GM12878 (cell line): Measurements from ENCODE around the gene DMBX1. TPM values are rescaled to one million over a fixed set of nuclear protein-coding genes. Genes with fewer than 3 reads are reported as not detected.

ENCODE experiments used
- ATAC-seq: fragments of 200-7000 bp; cut with Tn5 transposase; 3 replicates; pipeline ENCODE4 v1.9.1; 2020; ENCODE audit warnings: mild to moderate bottlenecking, moderate library complexity
- BruUV-seq: library from RNA; stranded (reverse); fragments of 400-500 nt; replicated peaks from 2 replicates; lab custom pipeline; 2021; lab: Mats Ljungman, UMichigan
- CTCF ChIA-PET: fragments of 300-600 bp; sonication (Branson Sonifier 250); formaldehyde crosslinking; extraction: SDS; loops from one replicate; lab custom pipeline; 2021; ENCODE audit warnings: inconsistent platforms; lab: Yijun Ruan, JAX
- POLR2A ChIA-PET: fragments of 350-600 bp; formaldehyde crosslinking; extraction: SDS; loops from one replicate; lab custom pipeline; 2021; ENCODE audit warnings: inconsistent platforms; lab: Charles Lee
- RAD21 ChIA-PET: fragments of 300-600 bp; sonication (Branson Sonifier 250); formaldehyde crosslinking; loops from one replicate; lab custom pipeline; 2023; ENCODE audit warnings: antibody characterized with exemption; ENCODE audit not compliant: unreplicated experiment; lab: Charles Lee
- SMC1A ChIA-PET: fragments of 300-600 bp; sonication (Branson Sonifier 250); formaldehyde crosslinking; loops from one replicate; lab custom pipeline; 2023; ENCODE audit not compliant: unreplicated experiment, uncharacterized antibody; lab: Charles Lee
- DNase-seq: peaks from one replicate; pipeline ENCODE4 v3.0.0-alpha.2; 2011; ENCODE audit warnings: low read depth, low spot score
- FAIRE-seq: peaks from 3 replicates; lab custom pipeline; 2011; peaks lifted over from hg19 to GRCh38; lab: Jason Lieb, UNC
- H2AFZ ChIP-seq: 2 replicates; pipeline ENCODE4 v1.6.0; 2011; ENCODE audit warnings: low read depth, low read length, control low read depth; ENCODE audit not compliant: control insufficient read depth
- H3K27ac ChIP-seq: 2 replicates; pipeline ENCODE4 v1.5.1; 2011; ENCODE audit warnings: control low read depth; ENCODE audit not compliant: control insufficient read depth, insufficient read depth
- H3K27me3 ChIP-seq, 2 experiments: replicated peaks in 1 of 2; 2 replicates each; pipeline versions ENCODE4 v1.6.0 to v1.6.1; 2011; ENCODE audit warnings: low read length in 1 of 2; ENCODE audit not compliant: control insufficient read depth in 2 of 2, insufficient read depth in 2 of 2
- H3K36me3 ChIP-seq, 2 experiments: 2 replicates each; pipeline ENCODE4 v1.5.1; 2011; ENCODE audit warnings: low read length in 1 of 2; ENCODE audit not compliant: control insufficient read depth in 2 of 2, insufficient read depth in 2 of 2
- H3K4me1 ChIP-seq: 2 replicates; pipeline ENCODE4 v1.6.1; 2011; ENCODE audit warnings: mild to moderate bottlenecking, low read length, moderate library complexity, mixed read lengths; ENCODE audit not compliant: control insufficient read depth, insufficient read depth
- H3K4me2 ChIP-seq: 2 replicates; pipeline ENCODE4 v1.6.0; 2011; ENCODE audit warnings: control low read depth; ENCODE audit not compliant: control insufficient read depth, insufficient read depth
- H3K4me3 ChIP-seq: fragments of 200-600 bp; sonication (generic); 2 replicates; pipeline ENCODE4 v1.5.1; 2016
- H3K79me2 ChIP-seq: 2 replicates; pipeline ENCODE4 v1.6.0; 2011; ENCODE audit warnings: low read length; ENCODE audit not compliant: control insufficient read depth, insufficient read depth
- H3K9ac ChIP-seq: 2 replicates; pipeline ENCODE4 v1.8.0; 2011; ENCODE audit warnings: low read length, control low read depth, mixed read lengths; ENCODE audit not compliant: control insufficient read depth, insufficient read depth
- H3K9me3 ChIP-seq: replicated peaks from 3 replicates; pipeline ENCODE4 v1.5.1; 2011; ENCODE audit warnings: mild to moderate bottlenecking, low read length; ENCODE audit not compliant: control insufficient read depth, insufficient read depth
- H4K20me1 ChIP-seq: 2 replicates; pipeline ENCODE4 v1.6.0; 2011; ENCODE audit not compliant: control insufficient read depth, insufficient read depth
- BACH1 ChIP-seq: fragments of 450-650 bp; IDR thresholded peaks from 2 replicates; pipeline ENCODE4 v1.6.1; 2017; ENCODE audit warnings: mild to moderate bottlenecking, borderline replicate concordance
- BMI1 ChIP-seq: fragments of 450-650 bp; IDR thresholded peaks from 2 replicates; pipeline ENCODE4 v1.6.1; 2016; ENCODE audit warnings: mild to moderate bottlenecking, moderate library complexity, borderline replicate concordance
- KLF5 ChIP-seq: fragments of 450-650 bp; IDR thresholded peaks from 2 replicates; pipeline ENCODE4 v1.6.1; 2014; ENCODE audit warnings: mild to moderate bottlenecking; ENCODE audit not compliant: partially characterized antibody
- NR2C1 ChIP-seq: fragments of 450-650 bp; IDR thresholded peaks from 2 replicates; pipeline ENCODE4 v1.6.1; 2017; ENCODE audit warnings: antibody characterized with exemption, mild to moderate bottlenecking, moderate library complexity
- SMC3 ChIP-seq: IDR thresholded peaks from 2 replicates; pipeline ENCODE4 v1.6.1; 2011; ENCODE audit warnings: low read length, improper control_type of control experiment, borderline replicate concordance
- YY1 ChIP-seq: IDR thresholded peaks from 2 replicates; pipeline ENCODE4 v1.6.1; 2011; ENCODE audit warnings: low read depth, mild to moderate bottlenecking, low read length
- WGBS: methylation state at CpG from one replicate; pipeline ENCODE4 v1.1.6; 2016; ENCODE audit warnings: low lambda C conversion rate; ENCODE audit not compliant: insufficient replicate concordance, insufficient coverage; ENCODE audit errors: missing lambda C conversion rate; 5-methylcytosine and 5-hydroxymethylcytosine counted together
- in situ Hi-C: fragments of 300-500 bp; cut with MboI; formaldehyde crosslinking; loops from 9 replicates; pipeline ENCODE4 v1.14.3; 2018; ENCODE audit warnings: mixed read lengths
- intact Hi-C: fragments of 100-400 bp; cut with micrococcal nuclease; formaldehyde crosslinking; loops from one replicate; pipeline ENCODE4 v1.14.2; 2022; ENCODE audit not compliant: unreplicated experiment
- polyA plus RNA-seq, 11 experiments: library from polyadenylated mRNA; depleted of rRNA in 4 of 11; unstranded in 6 of 11; stranded (reverse) in 5 of 11; fragments of >200 nt; fragmentation: Nextera tagmentation in 4 of 11; fragmentation: Illumina TruSeq in 1 of 11; extraction: Ambion mirVana in 4 of 11; extraction: Trizol in 1 of 11; gene quantifications; 1 replicate in 1 of 11; 2 replicates in 10 of 11; pipeline versions ENCODE4 v1.2.1 to v1.2.3, GENCODE V29; 2011 to 2016; ENCODE audit warnings: inconsistent platforms in 2 of 11, missing spikeins in 2 of 11, low read depth in 1 of 11
- total RNA-seq, 4 experiments: library from RNA; depleted of rRNA in 3 of 4; stranded (reverse); fragments of >200 nt in 3 of 4; fragmentation: Illumina TruSeq in 1 of 4; extraction: Trizol in 1 of 4; gene quantifications; 2 replicates each; pipeline versions ENCODE4 v1.2.1 to v1.2.3, GENCODE V29; 2013 to 2021
- TF ChIP-seq, protein P1 (sequence below): fragments of 450-650 bp; IDR thresholded peaks from 2 replicates; pipeline ENCODE4 v1.6.1; 2017; ENCODE audit warnings: low read depth, mild to moderate bottlenecking, moderate library complexity
- TF ChIP-seq, protein P2 (sequence below): IDR thresholded peaks from 2 replicates; pipeline ENCODE4 v1.6.1; 2011; ENCODE audit warnings: borderline replicate concordance, low read depth, mild to moderate bottlenecking, moderate library complexity, mixed read lengths, low read length; ENCODE audit not compliant: insufficient read depth; ENCODE audit errors: extremely low read length
- TF ChIP-seq, protein P3 (sequence below), 3 experiments: IDR thresholded peaks in 2 of 3; conservative IDR thresholded peaks in 1 of 3; 2 replicates each; pipeline ENCODE4 v1.5.1; 2011; ENCODE audit warnings: low read depth in 3 of 3, low read length in 3 of 3, mild to moderate bottlenecking in 3 of 3, control low read depth in 2 of 3, moderate library complexity in 2 of 3, inconsistent platforms in 1 of 3, mixed read lengths in 1 of 3; ENCODE audit not compliant: control insufficient read depth in 2 of 3, insufficient read depth in 1 of 3; ENCODE audit errors: extremely low read depth in 1 of 3

Gene DMBX1
- total and polyA plus RNA-seq, 10 of the 15 experiments (the other 5 are each of a cell fraction or from before 2014, with no cell fraction given), result 0.03 TPM; not detected in 9

DNA sequence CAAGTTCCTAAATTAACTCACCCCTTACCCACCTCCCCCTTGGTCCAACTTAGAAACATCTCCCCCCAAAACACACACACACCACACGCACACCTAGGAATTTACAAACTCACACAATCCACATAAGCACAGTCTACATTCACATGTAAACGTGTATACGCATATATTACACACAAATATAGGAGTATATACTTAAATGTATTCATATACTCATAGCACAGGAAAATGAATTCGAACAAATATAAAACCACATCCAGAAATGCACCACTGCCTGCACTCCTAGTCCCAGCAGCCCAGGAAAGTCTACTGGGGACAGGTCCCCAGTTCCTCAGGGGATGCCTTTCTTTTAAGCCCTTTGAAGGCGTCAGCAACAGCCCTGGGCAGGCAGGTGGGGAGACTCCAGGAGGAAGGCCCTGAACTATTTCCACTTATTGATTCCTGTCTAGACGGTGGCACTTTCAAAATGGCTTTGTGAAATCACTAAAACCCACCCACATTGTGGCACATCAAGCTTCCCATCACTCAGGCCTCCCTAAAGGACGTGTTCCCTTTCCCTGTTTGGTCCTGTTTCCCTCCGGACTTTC lies 3.1 kb upstream of the DMBX1 start:
- POLR2A ChIA-PET, result no interaction called here
- 30% methylated on average over 8 of the region's 8 CpGs for WGBS
- Histone ChIP-seq H3K4me1 (no peaks in the 10 kb centered on the region), H3K36me3 (no peaks in the 10 kb centered on the region), H3K27ac (no peak overlapping the region), H3K9me3 (no peaks in the 10 kb centered on the region), H3K27me3 (peaks cover 25 to 29% of the 10 kb centered on the region in 2 experiments), H3K9ac (no peak overlapping the region), H2AFZ (no peak overlapping the region), H3K79me2 (no peaks in the 10 kb centered on the region), H4K20me1 (no peaks in the 10 kb centered on the region; the same call in 1 of the 2 replicates), H3K4me3 (no peak overlapping the region), H3K4me2 (no peak overlapping the region)
- in situ Hi-C loops (no loop called here), intact Hi-C loops (no loop called here)
- SMC1A ChIA-PET, result interaction anchor here (1.6 to 3.1 kb wide), 2 partner anchors 39 to 41 kb away, joined by 3 to 18 read pairs; no protein-coding TSS in a partner anchor
- RAD21 ChIA-PET, result interaction anchor here (2.0 kb wide), 1 partner anchor 43 kb away, joined by 8 read pairs; no protein-coding TSS in a partner anchor
- ATAC-seq (no peak), FAIRE-seq (no peak), DNase-seq (no peak)
- TF ChIP-seq, protein P1, sequence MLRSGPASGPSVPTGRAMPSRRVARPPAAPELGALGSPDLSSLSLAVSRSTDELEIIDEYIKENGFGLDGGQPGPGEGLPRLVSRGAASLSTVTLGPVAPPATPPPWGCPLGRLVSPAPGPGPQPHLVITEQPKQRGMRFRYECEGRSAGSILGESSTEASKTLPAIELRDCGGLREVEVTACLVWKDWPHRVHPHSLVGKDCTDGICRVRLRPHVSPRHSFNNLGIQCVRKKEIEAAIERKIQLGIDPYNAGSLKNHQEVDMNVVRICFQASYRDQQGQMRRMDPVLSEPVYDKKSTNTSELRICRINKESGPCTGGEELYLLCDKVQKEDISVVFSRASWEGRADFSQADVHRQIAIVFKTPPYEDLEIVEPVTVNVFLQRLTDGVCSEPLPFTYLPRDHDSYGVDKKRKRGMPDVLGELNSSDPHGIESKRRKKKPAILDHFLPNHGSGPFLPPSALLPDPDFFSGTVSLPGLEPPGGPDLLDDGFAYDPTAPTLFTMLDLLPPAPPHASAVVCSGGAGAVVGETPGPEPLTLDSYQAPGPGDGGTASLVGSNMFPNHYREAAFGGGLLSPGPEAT, result no peak
- TF ChIP-seq BMI1 (no peak), NR2C1 (no peak)
- BruUV-seq, result no TSS peak
- CTCF ChIA-PET, result interaction anchor here (1.4 to 2.5 kb wide), 5 partner anchors 9 to 49 kb away, joined by 3 to 26 read pairs (median 6); a partner anchor contains a TSS

DNA sequence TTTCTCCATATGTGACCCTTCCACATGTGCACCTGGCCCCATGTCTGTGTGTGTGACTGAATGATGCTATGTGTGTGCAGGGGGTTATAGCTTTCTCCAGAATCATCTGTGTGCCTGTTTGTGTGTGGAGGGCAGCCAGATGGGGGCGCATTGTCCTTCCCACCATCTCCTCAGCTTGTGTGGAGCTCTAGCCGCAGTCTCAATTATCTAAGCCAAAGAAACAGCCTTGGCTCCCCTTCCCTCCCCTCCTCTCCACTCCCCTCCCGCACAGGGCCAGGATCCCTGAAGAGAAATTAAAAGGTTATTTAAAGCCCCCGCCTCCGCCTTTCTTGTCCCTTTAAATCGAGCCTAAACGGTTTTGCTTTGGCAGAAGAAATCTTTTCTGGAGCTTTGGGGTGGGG lies 1.8 kb upstream of the DMBX1 start:
- SMC1A ChIA-PET, result interaction anchor here (0.8 to 3.1 kb wide), 3 partner anchors 39 to 154 kb away, joined by 3 to 18 read pairs (median 3); no protein-coding TSS in a partner anchor
- no peak for TF ChIP-seq YY1
- TF ChIP-seq SMC3, result peak; percentile 19; the same call in 1 of the 2 replicates
- TF ChIP-seq BACH1, result no peak
- TF ChIP-seq KLF5, result no peak
- TF ChIP-seq, protein P2, sequence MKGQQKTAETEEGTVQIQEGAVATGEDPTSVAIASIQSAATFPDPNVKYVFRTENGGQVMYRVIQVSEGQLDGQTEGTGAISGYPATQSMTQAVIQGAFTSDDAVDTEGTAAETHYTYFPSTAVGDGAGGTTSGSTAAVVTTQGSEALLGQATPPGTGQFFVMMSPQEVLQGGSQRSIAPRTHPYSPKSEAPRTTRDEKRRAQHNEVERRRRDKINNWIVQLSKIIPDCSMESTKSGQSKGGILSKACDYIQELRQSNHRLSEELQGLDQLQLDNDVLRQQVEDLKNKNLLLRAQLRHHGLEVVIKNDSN, result no peak
- TF ChIP-seq, protein P3, sequence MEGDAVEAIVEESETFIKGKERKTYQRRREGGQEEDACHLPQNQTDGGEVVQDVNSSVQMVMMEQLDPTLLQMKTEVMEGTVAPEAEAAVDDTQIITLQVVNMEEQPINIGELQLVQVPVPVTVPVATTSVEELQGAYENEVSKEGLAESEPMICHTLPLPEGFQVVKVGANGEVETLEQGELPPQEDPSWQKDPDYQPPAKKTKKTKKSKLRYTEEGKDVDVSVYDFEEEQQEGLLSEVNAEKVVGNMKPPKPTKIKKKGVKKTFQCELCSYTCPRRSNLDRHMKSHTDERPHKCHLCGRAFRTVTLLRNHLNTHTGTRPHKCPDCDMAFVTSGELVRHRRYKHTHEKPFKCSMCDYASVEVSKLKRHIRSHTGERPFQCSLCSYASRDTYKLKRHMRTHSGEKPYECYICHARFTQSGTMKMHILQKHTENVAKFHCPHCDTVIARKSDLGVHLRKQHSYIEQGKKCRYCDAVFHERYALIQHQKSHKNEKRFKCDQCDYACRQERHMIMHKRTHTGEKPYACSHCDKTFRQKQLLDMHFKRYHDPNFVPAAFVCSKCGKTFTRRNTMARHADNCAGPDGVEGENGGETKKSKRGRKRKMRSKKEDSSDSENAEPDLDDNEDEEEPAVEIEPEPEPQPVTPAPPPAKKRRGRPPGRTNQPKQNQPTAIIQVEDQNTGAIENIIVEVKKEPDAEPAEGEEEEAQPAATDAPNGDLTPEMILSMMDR (IDR thresholded peaks at IDR 0.05 in 2 of 3, conservative IDR thresholded peaks at IDR 0.05 in 1 of 3; ENCODE audit: control insufficient read depth in 2 of 3, extremely low read depth in 1 of 3, insufficient read depth in 1 of 3, low read depth in 3 of 3, low read length in 3 of 3), result peak in 1 of 3 experiments; percentile 15; a peak in 1 of 6 replicates

More for the DNA sequence above, 1.8 kb upstream of the DMBX1 start:
- 9% methylated on average over 7 of the region's 7 CpGs for WGBS
- peaks cover 32 to 35% of the 10 kb centered on the region in 2 experiments for H3K27me3 ChIP-seq
- H2AFZ ChIP-seq, result no peak overlapping the region
- intact Hi-C loops, result no loop called here
- no peaks in the 10 kb centered on the region for H3K4me1 ChIP-seq
- H3K4me2 ChIP-seq, result no peak overlapping the region
- RAD21 ChIA-PET, result interaction anchor here (0.9 to 2.0 kb wide), 4 partner anchors 27 to 41 kb away, joined by 3 to 8 read pairs (median 6); no protein-coding TSS in a partner anchor
- H3K79me2 ChIP-seq, result no peaks in the 10 kb centered on the region
- no peaks in the 10 kb centered on the region; the same call in 1 of the 2 replicates for H4K20me1 ChIP-seq
- H3K36me3 ChIP-seq, result no peaks in the 10 kb centered on the region
- H3K27ac ChIP-seq, result no peak overlapping the region
- H3K9ac ChIP-seq, result no peak overlapping the region
- H3K4me3 ChIP-seq, result no peak overlapping the region
- FAIRE-seq (no peak), ATAC-seq (peak; percentile 65), DNase-seq (no peak)
- no TSS peak for BruUV-seq
- no peaks in the 10 kb centered on the region for H3K9me3 ChIP-seq
- in situ Hi-C loops, result no loop called here
- POLR2A ChIA-PET, result no interaction called here
- CTCF ChIA-PET, result interaction anchor here (0.6 to 2.5 kb wide), 7 partner anchors 10 to 1297 kb away, joined by 3 to 26 read pairs (median 5); a partner anchor contains a TSS
